Stimulated activated CD8-positive, alpha-beta memory T cell treated with anti-CD3 and anti-CD28 coated beads, Interleukin-15, amount 100 ng/mL, for 24 hours (primary cell): ENCODE data around the gene HMX1.

Experiments used
- DNase-seq: peaks from one replicate; pipeline ENCODE4 v3.0.0-alpha.2; 2020; ENCODE audit warnings: low read depth

Gene HMX1

DNA sequence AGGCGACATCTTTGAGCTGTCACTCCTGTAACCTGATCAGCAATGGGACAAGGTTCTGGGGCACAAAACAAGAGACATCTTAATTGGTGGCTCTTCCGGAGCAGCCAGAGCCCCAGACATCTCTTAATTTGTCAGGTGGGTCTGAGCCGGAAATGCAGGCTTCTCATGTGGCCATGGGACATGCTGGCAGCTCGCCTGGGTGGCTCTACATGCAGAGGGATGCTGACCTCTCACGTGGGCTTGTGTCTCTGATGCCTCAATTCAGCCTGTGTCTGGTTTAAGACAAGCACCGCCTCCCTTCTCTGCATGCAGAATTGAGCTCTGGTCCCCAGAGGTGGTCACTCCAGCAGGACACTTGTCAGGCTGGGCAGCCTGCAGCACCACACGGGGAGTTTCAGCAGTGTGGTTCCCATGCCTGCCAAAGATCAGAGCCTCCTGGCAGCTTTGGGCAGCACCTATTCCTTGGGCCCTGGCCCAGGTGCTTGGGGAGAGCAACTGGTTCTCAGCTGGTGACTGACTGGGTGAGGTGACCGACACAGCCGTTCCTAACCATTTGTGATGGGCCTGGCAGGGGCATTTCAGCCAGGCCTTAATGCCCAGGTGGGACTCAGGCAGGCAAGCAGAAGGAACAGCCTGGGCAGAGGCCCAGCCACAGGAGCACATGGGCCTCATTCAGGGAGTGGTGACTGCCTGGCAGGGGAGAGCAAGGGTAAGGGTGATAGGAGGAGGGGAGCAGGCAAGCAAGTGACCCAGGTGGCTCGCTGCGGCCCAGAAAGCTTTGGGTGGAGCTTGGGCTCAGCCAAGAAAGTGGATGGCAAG lies 53.4 kb downstream of the HMX1 start:
- no peak for DNase-seq

DNA sequence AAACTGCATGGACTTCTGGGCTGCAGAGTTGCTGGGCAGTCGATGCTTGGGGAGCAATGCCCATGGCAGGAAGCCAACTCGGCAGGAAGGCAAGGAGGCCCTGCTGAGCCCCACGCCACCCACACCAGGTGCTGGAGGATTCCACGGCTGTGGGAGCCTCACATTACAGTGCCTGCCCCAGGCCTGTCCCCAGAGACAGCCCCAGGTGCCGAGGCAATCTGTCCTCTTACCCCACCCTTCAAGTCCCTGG lies 53.9 kb downstream of the HMX1 start:
- DNase-seq: no peak

- no peak for DNase-seq
Measured at GRCh38 chr4:8817096-8817812, 54.4 kb downstream of the HMX1 start.
